Fibroblast of skin of scalp (primary cell): ENCODE measurements around the gene ASPN.
A peak's percentile ranks its signal among the peaks of the same experiment; 100 is the strongest.
"Not testable (repeated sequence)": the region's sequence is repeated elsewhere in the genome, so short reads cannot be mapped to it uniquely, and the experiment has no call there.

ENCODE experiments used
- DNase-seq: peaks from one replicate; pipeline ENCODE4 v3.0.0-alpha.2; 2013

Gene ASPN

DNA sequence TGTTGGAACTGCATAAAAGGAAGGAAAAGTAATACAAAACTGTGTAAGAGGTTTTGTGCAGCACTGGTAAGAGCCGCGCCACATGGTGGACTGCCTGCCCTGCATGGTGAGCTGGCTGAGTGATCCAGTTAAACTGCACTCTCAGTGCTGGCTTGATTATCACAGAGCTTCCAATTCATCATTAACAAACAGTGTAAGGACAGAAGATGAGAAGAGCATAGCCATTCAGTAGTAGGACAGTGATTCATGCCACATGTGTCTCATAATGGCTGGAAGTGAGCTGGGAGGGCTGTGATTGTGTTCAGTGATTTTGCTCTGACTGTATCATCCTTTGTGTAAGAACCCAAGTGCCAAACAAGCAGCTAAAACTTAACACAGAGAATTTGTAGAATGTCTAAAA lies 14.1 kb downstream of the ASPN start:
- DNase-seq: peak; percentile 44

DNA sequence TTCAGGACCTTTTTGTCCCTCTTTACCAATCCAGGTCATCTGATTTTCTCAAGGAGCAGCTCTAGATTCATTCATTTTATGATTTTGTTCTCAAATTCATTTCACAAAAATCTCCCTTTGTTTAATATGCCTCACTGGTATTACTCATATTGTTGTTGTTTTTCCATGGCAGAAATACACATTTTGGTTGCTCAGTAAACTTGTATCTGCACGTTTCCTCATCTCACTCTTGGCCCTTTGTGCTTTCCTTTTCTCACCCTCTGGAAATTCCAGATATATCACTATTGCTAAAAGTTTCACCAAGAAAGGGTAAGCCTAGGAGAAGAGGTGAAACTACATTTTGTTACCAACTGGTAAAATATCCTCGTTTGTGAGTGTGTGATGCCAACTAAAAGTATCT lies 14.8 kb downstream of the ASPN start:
- DNase-seq: no peak

DNA sequence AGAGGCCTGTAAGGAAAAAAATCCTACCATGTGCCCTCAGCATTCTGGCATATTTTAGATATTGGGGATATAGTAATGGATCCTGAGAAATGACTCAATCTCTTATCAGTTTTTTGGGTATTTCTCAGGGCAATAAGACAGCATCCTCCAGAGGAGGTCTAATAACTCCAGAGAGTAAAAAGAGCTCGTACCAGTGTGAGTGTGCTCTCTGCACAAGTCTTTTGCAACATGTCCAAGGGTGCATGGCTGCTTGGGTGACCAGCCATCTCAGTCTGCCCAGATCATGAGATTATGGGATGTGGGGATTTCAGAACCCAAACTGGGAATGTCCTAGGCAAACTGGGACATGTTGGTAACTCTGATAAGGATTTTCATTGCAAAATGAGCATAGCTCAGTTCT lies 15.3 kb downstream of the ASPN start:
- DNase-seq: no peak

DNA sequence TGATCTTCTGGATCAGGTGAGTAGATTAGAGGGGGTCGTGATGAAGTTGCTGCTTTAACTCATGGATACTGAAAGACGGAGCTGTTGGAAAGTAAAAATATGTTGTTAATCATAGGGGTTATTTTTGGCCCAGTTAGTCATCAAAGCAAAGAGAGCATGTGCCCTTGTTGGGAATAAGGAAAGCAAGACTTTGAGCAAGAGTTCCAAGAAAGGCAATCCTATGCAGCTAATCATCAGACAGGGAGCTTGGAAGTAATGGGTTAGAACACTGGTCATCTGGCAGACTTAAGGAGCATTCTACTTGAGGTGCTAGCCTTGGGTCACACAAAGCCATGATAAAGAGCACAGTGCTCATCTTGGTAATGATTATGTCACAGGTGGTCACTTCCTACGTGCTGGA lies 18.3 kb downstream of the ASPN start:
- peak; percentile 93 for DNase-seq

DNA sequence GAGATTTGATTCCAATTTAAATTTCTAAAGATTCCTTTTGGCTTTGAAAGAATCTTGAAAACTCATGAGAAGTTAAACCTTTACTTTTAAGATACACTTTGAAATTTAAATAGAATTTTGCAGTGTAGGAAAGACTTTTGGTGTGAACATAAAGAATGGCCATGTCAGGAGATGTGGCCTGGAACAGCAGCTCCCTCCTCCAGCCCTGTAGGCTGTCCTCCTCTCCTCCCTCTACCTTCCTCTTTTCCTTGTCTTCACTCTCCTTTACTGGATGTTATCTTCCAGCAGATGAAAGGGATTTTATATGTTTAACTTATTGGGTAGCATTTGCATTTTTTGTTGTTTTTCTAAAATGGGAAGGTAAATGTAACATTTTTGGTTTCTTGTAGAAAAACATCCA lies 18.9 kb downstream of the ASPN start:
- no peak for DNase-seq

DNA sequence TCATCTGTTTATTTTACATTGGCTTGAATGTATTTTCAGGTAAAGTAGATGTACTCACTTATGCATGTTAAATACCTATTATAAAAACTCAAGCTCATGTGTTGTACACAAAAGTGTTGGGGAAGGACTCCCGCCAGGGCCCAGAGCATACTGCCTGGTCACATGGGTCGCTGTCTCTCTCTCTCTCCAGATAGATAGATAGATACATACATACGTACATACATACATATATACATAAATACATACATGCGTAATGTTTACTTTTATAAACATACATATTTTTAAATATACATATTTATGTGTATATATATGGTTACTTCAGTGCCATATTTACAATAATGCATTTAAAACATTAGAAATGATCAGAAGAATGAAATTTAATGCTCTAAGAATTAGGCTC lies 24.7 kb downstream of the ASPN start:
- no peak for DNase-seq

DNA sequence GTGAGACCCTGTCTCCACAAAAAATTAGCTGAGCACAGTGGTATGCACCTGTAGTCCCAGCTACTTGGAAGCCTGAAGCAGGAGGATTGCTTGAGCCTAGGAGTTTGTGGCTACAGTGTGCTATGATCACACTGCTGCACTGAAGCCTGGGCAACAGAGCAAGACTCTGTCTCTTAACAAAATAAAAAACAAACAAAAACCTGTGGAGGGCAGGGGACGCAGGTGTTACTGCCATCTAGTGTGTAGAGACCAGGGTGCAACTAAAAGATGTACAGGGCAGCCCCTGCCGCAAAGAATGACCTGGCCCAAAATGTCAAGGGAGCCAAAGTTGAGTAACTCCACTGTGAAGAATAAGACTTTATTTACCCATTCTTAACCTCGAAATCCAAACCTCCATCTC lies 27.1 kb downstream of the ASPN start:
- no peak for DNase-seq

DNA sequence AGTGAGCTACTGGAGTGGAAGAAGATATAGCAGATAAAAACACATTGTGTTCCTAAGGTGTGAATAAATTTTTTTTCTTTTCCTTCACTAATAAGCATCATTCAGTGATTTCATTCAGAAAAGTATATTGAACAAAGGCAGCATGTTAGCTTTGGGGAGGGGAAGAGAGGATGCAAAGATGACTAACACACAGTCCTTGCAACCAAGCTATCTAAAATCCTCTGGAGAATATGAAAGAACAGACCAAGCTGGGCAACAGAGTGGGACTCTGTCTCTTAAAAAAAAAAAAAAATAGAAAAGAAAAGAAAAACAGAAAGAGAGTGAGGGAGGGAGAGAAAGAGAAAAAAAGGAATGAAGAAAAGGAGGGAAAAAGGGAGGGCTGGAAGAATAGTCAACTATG lies 35.8 kb downstream of the ASPN start:
- DNase-seq: peak; percentile 39

DNA sequence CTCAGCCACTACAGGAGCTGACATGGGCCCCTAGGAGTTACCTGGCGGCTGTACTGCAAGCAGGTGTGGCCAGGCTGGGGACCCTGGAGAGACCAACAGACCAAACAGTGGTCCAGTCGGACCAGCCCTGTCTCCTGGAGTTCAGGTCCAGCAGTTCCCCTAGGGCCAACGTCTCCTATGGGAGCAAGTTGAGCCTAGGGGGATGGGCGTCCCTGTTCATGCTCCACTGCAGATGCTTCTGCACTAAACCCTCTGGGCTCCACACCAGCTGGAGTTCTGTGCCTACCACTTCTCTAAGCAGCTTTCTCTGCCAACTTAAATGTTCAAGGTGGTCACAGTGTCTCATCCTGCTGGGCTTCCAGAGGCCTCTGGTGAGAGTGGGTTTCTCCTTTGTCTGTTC lies 37.5 kb downstream of the ASPN start:
- DNase-seq: no peak

DNA sequence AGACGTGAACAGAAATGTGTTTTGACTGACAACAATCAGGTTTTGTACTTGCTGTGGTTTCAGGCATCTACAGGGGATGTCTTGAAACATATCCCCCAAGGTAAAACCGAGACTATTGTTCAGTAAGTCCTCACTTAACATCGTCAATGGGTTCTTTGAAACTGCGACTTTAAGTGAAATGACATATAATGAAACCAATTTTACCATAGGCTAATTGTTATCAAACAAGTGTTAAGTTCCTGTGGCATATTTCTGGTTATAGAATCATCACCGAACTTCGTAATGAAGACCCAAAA lies 41.6 kb downstream of the ASPN start:
- no peak for DNase-seq

DNA sequence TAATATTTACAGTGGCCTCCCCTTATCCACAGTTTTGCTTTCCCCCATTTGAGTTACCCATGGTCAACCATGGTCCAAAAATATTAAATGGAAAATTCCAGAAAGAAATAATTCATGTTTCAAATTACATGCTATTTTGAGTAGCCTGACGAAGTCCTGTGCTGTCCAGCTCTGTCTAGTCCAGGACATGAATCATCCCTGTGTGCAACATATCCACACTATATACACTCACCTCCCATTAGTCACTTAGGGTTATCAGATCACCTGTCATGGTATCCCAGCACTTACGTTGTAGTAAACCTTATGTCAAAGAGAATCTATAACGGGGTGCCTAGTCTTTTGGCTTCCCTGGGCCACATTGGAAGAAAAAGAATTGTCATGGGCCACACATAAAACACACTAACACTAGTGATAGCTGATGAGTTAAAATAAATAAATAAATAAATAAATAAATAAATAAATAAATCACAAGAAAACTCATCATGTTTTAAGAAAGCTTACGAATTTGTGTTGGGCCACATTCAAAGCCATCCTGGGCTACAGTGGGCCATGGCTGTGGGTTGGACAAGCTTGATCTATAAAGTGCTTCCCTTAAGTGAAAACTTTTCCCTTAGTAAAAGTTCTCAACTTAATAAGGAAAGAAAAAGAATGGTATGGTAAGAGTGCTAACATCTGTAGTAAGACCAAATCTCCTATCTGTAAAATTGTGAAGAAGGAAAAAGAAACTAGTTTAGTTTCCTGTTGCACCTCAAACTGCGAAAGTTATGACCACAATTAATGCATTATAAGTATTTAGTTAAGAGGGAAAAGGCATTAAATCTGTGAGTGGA lies 42.2 kb downstream of the ASPN start:
- no peak for DNase-seq

DNA sequence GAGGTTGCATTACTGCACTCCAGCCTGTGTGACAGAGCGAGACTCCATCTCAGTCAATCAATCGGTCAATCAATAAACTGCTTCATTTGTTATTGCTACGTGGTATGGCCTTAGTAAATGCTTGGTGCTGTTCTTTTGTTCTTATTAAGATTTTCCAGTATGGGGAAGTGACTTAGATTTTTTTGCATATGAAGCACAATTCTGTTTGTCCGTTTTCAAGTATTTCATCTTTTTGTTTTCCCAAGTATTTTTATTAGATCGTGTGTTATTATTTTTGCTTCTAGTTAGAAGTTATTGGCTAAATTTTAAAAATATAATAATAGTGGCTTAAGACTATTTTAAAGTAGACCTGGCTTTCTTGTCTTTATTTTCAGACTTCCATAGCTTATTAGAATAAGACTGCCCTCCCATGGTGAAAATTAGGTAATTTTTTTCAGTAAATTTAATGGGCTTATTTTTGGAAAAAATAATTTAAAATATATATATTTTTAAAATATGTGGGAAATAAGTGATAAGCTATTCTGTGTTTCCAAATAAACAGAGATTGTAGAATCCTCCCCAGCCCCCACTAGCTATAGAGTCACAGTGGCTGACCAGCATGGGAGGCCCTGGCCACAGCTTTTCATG lies 43.3 kb downstream of the ASPN start:
- DNase-seq: peak; percentile 39

DNA sequence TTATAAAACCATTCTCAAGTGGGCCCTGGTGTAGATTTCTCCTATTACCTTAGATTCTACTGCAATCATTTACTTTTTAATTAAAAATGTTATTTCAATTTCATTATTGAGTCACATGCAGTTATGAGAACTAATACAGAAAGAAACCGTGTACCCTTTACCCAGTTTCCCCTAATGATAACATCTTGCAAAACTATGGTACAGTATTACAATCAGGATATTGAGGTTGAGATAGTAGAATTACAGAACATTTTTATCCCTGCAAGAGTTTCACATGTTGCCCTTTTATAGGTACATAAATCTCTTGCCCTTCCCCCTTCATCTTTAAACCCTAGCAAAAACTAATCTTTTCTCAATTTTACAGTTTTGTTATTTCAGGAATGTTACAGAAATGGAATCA lies 47.0 kb downstream of the ASPN start:
- DNase-seq: no peak

DNA sequence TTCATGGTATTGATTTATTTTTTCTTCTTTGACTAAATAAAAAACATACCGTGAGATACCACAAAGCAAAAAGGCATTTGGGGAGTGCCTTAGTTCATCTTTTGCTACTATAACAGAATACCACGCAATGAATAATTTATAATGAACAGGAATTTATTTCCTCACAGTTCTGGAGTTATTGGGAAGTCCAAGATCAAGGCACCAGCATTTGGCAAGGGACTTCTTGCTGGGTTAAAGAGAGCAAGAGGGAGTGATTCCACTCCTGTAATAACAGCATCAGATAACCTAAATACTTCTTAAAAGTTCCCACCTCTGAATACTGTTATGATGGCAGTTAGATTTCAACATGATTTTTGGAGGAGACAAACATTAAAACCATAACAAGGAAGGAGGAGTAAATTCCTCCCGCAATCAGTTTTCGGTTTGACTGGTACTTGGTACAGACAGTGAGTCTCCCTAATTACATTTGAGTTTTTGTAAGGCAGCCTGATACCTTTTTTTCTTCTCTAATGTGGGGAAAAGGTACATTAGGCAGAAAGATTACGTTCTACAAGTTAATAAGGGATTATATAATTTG lies 49.2 kb downstream of the ASPN start:
- DNase-seq: no peak

DNA sequence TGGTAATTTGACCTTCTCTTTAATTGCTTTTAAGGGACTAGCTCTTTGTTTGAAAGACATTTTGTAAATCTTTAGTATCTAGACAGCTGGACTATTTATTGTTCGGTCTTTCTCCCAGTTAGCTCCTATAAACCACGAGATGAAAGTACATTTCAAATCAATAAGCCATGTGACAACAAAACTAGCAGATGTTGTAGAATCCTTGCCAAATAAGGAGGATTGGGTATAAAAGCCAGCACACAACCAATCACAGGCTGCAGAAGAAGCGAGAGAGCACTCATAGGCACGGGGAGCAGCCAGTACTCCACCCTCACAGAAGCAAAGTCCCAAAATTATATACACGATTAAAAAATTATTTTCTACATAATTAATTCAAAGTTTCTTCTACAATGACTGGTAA lies 50.0 kb downstream of the ASPN start:
- DNase-seq: no peak

DNA sequence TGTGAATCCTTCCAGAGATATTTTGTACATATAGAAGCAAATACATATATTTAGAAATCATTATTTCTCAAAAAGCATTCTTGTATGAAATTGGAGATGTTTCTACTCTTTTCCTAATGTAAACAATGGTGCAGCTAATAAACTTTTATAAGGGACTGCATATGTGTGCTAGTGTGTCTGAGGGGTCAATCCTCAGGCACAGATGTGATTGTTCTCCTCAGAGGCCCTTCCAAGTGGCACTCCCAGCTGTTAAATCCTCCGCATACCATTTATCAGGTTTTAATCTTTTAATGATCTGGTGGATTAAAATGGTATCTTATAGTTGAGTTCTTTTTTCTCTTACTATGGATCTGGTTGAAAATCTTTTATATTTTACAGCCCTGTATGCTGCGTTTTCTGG lies 52.5 kb downstream of the ASPN start:
- no peak for DNase-seq

DNA sequence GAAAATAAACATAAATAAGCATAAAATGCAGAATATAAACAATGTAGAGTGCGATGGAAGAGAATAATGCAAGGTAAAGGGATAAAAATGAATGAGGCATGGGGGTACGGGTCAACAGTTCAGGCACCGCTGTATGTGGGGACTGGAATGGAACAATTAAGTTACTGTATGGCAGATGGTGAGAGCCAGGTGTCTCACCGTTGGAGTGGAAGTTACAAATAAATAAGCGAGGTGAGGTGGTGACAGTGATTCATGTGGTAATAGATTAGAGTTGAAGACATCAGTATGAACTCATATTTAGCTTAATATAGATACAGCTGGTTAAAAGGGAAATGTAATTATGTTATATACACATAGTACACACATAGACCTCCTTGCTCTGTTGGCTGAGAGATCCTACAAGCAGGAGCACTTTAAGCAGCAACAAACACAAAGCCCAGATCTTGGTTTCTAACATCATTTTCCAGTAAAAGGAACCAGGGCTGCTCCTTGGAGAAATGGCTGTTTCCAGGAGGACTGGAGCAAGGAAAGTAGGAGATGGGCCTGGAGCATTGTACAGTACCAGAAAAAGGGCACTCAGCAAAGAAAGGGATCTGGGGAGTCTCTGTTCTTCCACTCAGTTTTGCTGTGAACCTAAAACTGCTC lies 55.7 kb downstream of the ASPN start:
- no peak for DNase-seq

DNA sequence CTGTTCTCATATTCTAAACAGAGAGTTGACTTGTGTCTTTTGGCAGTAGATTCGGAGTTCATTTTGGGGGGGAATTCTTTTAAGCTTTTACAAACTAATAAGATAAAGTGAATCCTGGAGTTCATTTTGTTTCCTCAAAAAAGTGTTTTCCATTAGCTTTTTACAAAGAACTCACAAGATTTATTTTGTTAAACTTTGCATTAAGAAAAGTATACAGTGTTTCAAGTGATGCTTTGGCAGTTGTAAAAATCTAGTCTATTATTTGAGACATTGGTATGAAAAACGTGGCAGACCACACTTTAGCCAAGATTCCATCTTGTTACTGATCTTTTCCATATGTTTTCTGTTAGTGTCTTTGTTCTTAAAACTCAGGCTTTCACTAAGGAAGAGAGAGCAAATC lies 56.8 kb downstream of the ASPN start:
- peak; percentile 77 for DNase-seq

DNA sequence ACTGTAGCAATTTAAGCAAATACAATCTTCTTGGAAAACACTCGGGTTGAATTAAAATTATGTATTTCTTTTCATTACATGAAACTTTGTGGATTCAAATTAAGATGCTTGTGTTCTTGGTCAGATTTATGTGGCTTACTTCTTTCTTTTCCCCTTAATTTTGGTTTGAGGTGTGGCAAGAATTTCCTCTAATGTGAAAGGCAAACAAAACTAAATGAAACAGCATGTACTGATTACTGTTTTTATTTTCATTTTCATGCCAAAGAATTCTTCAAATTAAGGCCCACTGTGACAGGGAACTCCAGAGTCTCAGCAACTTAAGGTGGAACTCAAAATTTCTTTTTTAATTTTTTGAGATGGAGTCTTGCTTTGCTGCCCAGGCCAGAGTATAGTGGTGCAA lies 58.0 kb downstream of the ASPN start, which contains the start of gene OMD:
TSS of gene OMD (minus strand) at position 132 of the 400 bp plus-strand sequence. CDS start 6,913 bp downstream, outside the sequence.
- peak; percentile 85 for DNase-seq

DNA sequence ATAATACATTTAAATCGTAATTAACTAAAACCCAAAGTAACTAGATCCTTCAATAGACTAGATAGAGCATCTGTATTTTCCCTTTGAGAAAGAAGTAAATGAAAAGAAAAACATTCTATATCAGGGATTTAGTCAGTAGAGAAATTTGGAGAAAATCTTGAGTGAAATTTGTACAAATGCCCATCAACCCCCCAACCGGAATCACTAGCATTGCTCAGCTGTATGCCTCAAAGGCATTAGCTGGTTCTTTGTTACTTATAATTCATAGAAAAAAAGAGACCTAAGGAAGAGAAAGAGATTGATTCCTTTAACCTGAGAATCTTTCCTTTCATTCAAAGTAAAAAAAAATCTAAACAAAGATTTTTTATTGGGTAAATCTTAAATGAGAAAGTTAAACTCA lies 58.7 kb downstream of the ASPN start:
- no peak for DNase-seq

DNA sequence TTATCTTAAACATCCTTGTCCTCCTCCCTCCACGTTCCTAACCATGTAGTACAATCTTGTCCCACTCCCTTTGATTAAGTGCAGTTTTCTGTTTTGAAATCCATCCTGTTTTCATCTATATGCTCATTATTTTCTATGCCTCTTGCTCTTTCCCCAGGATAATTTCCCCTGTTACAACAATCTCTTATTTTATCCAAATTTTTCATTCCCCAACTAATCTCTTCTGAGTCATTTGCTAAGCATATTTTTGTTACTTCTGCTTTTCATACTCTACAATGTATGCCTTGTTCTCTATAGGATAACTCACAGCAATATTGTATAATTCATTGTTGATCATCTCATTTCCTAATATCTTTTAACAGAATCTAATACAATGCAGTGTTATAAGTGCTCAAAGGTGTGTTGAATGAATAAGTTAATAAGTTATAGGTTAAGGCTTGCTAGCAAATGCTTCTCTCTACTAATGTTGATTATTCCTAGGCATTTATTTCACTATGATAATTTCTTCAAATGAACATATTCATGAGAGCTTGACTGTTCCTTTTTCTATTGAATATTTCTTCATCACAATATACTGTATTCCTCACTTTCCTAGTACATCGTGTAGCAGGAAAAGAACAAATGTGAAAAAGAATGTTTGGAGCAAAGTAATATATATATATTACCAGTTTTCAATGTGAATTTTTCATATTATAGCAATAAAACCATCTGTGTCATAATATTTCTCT lies 59.5 kb downstream of the ASPN start:
- DNase-seq: no peak

DNA sequence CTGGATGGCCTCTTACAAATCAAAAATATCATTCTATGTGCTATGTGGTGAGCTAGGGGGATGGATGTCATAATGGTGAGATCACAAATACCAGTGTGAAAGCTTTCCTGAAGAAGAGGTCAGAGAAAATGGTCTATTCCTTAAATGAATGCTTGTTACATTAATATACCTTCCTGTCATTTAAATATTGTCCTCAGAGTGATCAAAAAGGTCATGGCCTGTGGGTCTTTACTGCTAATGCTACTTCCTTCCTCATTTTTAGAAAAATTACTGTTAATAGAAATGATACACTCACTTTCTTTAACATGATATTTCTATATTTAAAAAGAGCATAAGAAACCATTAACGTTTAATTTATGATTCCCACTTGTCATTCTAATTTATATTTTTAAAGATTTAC lies 67.7 kb downstream of the ASPN start:
- DNase-seq: no peak

DNA sequence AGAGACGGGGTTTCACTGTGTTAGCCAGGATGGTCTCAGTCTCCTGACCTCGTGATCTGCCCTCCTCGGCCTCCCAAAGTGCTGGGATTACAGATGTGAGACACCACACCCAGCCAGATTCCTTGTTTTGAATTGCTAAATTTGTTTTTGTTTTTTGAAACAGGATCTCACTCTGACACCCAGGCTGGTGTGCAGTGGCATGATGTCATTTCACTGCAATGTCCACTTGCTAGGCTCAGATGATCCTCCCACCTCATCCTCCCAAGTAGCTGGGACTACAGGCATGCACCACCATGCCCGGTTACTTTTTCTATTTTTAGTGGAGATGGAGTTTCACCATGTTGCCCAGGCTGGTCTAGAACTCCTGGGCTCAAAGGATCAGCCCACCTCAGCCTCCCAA lies 71.1 kb downstream of the ASPN start:
- not testable (repeated sequence) for DNase-seq
